ENCODE results near the gene VN1R2.
"Not testable (repeated sequence)": the region's sequence is repeated elsewhere in the genome, so short reads cannot be mapped to it uniquely, and the experiment has no call there.

Gene VN1R2, protein sequence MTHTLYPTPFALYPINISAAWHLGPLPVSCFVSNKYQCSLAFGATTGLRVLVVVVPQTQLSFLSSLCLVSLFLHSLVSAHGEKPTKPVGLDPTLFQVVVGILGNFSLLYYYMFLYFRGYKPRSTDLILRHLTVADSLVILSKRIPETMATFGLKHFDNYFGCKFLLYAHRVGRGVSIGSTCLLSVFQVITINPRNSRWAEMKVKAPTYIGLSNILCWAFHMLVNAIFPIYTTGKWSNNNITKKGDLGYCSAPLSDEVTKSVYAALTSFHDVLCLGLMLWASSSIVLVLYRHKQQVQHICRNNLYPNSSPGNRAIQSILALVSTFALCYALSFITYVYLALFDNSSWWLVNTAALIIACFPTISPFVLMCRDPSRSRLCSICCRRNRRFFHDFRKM

DNA sequence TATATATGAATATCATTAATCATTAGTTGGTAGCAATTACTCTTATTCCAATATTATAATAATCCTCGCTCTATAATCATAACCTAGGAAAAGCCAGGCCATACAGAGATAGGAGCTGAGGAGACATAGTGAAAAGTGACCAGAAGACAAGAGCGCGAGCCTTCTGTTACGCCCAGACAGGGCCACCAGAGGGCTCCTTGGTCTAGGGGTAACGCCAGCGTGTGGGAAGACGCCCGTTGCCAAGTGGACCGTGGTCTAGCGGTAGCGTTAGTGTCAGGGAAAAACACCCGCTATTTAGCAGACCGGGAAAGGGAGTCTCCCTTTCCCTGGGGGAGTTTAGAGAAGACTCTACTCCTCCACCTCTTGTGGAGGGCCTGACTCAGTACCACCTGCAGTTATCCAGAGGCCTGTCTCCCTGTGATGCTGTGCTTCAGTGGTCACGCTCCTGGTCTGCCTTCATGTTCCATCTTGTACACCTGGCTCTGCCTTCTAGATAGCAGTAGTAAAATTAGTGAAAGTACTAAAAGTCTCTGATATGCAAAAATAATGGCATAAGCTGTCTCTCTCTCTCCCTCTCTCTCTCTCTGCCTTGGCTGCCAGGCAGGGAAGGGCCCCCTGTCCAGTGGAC is at the start of gene VN1R2:
TSS of gene VN1R2 (plus strand) at position 578 of the 628 bp plus-strand sequence. CDS start 84 bp downstream, outside the sequence.
- DNase-seq = not testable (repeated sequence)

DNA sequence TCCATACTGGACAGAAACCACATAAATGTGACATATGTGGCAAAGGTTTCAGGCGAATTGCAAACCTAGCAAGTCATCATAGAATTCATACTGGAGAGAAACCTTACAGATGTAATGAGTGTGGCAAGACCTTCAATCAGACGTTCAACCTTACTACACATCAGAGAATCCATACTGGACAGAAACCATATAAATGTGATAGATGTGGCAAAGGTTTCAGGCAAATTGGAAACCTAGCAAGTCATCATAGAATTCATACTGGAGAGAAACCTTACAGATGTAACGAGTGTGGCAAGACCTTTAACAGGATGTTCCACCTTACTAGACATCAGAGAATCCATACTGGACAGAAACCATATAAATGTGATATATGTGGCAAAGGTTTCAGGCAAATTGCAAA is 46.5 kb upstream of the VN1R2 start:
- DNase-seq = not testable (repeated sequence)

DNA sequence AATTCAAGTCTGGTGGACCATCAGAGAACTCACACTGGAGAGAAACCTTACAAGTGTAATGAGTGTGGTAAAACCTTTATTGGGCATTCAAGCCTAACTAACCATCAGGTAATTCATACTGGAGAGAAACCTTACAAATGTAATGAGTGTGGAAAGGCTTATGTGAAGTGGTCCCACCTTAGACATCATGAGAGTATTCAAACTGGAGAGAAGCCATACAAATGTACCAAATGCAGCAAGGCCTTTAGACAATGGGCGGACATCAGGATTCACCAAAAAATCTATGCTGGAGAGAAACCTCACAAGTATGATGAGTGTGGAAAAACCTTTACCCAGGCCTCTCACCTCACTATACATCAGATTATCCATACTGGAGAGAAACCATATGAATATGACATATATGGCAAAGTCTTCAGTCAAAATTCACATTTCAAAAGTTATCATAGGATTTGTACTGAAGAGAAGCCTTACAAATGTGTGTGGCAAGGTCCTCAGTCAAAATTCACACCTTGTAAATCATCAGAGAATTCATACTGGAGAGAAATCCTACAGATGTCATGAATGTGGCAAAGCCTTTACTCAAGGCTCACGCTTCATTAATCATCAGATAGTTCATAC is 45.3 kb upstream of the VN1R2 start:
- DNase-seq = no peak

DNA sequence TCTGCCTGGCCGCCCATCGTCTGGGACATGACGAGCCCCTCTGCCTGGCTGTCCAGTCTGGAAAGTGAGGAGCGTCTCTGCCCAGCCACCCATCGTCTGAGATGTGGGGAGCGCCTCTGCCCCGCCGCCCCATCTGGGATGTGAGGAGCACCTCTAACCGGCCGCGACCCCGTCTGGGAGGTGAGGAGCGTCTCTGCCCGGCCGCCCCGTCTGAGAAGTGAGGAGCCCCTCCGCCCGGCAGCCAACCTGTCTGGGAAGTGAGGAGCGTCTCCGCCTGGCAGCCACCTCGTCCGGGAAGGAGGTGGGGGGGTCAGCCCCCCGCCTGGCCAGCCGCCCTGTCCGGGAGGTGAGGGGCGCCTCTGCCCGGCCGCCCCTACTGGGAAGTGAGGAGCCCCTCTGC is 35.4 kb upstream of the VN1R2 start:
- DNase-seq = not testable (repeated sequence)

DNA sequence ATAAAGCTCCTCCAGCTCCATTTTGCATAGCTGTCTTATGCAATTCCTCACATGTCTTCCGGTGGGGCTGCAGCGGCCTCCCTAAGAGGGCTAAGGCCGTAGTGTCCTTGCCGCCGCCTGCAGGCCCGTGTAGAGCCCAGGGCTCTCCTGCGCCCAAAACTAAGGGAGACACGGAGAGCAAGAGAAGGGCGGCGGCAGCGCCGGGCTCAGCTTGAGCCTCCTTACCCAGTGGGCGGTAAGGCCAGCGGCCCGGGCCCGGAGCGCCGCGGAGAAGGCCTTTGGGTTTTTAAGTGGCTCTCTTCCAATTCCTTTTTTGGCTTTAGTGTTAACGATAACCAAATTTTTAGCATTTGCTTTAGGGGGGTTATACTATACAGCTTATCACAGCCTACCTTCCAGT is 33.5 kb upstream of the VN1R2 start:
- no peak for DNase-seq

DNA sequence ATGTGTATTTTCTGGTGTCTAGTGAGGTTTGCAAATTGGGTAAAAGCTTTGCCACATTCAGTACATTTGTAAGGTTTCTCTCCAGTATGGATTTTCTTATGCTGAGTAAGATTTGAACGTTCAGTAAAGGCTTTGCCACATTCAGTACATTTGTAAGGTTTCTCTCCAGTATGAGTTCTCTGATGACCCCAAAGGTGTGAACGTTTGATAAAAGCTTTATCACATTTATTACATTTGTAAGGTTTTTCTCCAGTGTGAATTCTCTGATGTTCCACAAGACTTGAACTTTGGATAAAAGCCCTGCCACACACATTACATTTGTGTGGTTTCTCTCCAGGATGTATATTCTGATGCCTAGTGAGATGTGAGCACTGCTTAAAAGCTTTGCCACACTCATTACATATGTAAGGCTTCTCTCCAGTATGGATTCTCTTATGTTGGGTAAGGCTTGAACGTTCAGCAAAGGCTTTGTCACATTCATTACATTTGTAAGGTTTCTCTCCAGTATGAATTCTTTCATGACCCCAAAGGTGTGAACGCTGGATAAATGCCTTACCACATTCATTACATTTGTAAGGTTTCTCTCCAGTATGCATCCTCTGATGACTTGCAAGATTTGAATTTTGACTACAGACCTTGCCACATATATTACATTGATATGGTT is 20.8 kb upstream of the VN1R2 start:
- no peak for DNase-seq

DNA sequence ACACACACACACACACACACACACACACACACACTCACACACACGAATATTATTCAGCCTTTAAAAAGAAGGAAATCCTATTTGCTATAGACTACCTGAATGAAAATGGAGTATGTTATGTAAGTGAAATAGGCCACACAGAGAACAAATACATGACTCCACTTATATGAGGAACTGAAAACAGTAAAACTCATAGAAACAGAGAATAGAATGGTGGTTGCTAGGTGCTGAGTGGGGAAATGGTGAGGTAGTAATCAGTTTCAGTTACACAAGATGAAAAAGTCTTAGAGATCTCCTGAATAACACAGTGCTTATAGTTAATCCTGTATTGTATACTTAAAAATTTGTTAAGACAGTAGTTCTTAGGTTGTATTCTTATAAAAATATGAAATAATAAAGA is 11.6 kb upstream of the VN1R2 start:
- no peak for DNase-seq

DNA sequence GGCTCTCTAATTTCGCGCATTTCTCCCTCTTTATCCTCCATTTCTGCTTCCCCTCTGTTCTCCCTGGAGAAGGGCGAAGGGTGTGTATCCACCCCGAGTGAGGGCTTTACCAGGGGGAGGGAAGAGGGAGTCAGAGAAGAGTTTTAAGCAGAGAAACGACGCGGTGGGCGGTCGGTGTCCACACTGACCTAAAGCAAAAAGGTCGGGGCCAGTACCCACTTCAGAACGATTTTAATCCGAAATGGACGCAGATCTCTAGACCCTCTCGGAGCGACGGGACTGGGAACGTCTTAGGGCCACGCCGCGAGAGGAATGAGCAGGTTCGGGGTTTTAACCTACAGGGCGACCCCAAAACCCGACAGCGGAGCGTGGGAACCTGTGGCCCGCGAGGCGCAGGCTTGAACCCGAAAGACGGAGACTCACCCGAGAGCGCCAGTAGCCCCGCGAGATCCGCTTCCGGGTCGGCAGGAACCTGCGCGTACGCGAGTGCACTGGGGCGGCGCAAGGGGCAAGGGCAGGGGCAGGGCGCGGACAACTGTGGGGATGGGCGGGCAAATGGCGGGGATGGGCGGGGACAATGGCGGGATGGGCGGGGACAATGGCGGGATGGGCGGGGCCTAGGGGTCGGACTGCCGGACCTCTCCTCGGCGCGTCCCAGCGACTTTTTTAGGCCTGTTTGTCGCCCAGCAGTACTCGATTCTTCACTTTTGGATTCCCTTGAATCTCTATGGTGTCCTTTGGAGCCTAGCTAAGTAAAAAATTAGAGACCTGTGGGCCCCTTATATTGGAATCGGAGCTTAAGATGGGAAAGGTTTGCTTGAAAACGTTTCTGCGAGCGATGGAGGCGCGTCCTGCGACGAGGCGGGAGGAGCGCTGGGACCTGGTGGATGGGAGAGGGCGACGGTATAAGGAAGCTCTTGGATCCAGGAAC is 3.4 kb upstream of the VN1R2 start, which contains the start of gene ZNF677:
TSS of gene ZNF677 (minus strand) at position 463 of the 931 bp plus-strand sequence. CDS start 3,323 bp downstream, outside the sequence.
- peak; percentile 33 to 77 for DNase-seq

DNA sequence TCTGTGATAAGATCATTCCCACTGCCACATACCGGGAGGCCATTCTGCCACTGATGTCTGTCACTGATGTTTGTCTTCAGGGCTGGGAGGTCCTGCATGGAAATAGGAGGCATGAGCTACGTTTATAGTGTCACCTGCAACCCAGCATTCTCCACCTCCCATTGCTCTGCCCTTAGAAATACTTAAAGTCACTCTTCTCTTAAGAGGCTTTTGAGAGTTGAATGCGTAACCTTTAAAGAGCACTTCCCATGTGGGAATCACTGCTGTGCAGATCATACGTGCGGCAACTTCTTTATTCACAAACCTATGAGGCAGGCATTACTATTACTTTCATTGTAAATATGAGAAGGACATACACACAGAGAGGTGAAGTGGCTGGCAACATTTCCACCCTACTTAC is 9.5 kb downstream of the VN1R2 start, which contains the start of gene VN1R4:
TSS of gene VN1R4 (minus strand) at position 101 of the 400 bp plus-strand sequence. CDS start at position 43, 58 bp downstream.
- DNase-seq = not testable (repeated sequence)

DNA sequence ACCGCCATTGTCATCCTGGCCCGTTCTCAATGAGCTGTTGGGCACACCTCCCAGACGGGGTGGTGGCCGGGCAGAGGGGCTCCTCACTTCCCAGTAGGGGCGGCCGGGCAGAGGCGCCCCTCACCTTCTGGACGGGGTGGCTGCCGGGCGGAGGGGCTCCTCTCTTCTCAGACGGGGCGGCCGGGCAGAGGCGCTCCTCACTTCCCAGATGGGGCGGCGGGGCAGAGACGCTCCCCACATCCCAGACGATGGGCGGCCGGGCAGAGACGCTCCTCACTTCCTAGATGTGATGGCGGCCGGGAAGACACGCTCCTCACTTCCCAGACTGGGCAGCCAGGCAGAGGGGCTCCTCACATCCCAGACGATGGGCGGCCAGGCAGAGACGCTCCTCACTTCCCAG is 11.8 kb downstream of the VN1R2 start:
- not testable (repeated sequence) for DNase-seq

DNA sequence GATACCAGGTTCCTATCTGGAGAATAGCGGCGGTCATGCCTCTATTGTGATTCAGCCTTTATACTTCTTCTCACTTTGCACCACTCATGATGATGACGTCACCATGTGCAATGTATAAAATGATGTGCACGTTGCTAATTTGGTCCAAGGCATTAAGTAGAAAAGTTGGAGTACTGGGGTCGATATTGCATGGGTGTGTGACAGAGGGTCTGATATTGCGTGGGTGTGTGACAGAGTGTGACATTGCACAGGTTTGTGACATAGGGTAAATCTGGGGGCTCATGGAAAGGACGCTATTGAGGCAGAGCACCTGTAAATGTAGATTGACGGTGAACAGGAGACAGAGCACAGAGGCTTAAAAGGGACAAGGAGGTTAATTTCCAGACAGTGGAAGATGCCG is 14.0 kb downstream of the VN1R2 start:
- no peak for DNase-seq

DNA sequence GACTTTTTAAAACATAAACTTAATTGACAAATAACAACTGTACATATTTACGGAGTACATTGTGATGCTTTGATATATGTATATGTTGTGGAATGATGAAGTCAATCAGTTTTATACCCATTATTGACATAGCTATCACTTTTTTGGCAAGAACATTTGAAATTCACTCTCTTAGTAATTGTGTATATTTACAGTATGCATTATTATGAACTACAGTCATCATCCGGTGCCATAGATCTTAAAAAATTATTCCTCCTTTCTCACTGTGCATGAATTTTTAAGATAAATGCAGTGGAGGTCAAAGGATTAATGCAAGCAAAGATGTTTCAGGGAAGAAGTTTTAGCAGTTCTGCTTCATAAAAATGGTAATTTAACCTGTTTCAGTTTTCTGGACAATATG is 17.4 kb downstream of the VN1R2 start:
- DNase-seq = no peak

DNA sequence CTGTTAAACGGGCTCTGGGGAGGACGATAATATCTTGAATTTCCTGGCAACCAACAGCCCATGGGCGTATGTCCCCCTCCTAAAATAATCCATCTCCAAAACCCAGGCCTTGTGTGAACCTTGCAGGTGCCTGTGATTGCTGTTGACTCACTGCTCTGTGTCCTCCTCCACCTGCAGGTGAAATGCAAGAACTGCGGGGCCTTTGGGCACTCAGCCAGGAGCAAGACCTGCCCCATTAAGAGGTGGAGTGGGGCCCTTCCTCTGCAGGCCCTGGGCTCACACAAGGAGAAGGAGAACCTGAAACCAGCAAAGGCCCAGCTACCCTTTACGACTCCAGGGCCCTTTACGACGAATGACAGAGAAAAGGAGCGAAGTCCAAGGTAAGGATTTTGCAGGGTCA is 23.9 kb downstream of the VN1R2 start:
- not testable (repeated sequence) for DNase-seq

DNA sequence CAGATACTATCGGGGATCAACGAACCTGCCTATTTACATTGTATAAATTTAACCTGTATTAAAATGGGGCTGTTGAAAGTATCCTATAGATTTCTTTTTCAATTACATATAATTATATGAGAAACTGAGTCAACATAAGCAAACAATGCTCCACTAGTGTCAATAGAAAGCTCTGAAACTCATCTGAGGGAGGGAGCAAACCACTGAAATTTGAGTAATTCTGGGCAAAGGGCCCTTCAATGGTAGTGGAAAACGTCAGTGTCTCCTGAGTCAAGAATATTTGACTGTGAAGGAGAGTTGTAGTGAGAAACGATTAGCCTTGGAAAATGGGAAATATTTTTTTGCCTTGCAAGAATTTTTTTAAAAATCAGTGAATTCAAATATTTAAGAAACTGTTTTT is 27.0 kb downstream of the VN1R2 start:
- no peak for DNase-seq

DNA sequence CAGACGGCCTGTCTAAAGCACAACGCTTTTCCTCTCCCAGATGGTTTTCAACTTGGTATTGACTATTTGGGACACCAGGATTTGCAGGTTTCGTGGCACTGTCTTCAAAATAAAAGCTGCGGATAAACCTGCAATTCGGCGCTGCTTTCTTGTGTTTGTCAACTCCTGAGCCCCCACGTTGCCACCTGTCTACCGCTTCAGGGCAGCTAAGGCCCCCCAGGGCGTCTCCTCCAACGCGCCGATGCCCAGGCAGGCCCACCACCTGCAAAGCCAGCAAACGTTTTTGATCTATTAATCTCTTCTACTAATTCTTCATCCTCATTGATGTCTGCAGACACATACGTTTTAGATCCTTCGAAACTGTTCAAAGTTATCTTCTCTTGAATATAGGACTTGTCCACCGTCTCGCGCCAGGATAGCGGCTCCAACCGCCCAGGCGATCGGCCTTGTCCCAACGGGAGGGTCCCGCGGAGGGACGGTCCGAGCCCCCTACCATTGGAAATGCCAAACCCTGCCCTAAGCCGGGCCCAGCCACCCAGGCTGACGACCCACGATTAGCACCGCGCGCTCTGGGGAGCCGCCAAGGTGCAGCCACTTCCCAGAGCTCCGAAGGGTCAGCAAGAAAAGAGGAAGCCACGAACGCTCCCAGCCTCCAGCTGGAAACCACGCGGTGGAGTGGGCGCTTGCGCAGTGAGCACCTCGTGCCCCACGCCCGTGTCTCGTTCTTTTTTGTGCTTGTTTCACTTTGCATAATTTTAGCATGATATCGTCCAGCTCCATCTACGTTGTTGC is 32.9 kb downstream of the VN1R2 start:
- no peak for DNase-seq

DNA sequence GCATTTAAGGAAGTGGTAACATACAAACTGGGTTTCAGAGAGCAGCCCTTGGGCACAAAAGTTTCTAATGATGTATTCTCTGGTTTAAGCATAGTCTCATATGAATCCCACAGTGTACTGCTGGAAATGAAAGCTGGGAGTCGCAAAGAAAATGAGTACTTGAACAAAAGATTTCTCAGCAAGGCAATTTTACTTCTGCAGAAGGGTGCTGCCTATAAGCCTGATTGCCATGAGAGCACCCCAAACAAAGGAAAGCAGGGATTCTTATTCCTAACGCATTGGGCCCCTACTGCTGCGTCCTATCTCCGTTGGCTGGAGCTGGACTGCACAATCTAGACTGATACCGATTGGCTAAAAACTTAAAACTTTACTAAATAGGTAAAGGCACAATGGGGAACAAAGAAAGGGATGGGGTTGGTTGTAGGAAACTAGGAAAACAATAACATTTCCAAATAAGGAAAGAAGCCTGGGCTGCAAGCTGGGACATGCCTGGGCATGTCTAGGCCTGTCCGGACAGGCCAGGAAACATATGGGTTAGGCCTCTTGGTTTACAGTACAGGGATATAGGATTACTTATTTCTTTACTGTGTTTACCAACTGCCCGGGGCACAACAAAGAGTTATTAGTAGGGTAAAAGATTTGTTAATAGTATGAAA is 36.8 kb downstream of the VN1R2 start:
- DNase-seq = no peak

DNA sequence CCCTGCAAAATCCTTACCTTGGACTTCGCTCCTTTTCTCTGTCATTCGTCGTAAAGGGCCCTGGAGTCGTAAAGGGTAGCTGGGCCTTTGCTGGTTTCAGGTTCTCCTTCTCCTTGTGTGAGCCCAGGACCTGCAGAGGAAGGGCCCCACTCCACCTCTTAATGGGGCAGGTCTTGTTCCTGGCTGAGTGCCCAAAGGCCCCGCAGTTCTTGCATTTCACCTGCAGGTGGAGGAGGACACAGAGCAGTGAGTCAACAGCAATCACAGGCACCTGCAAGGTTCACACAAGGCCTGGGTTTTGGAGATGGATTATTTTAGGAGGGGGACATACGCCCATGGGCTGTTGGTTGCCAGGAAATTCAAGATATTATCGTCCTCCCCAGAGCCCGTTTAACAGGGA is 43.2 kb downstream of the VN1R2 start:
- not testable (repeated sequence) for DNase-seq

DNA sequence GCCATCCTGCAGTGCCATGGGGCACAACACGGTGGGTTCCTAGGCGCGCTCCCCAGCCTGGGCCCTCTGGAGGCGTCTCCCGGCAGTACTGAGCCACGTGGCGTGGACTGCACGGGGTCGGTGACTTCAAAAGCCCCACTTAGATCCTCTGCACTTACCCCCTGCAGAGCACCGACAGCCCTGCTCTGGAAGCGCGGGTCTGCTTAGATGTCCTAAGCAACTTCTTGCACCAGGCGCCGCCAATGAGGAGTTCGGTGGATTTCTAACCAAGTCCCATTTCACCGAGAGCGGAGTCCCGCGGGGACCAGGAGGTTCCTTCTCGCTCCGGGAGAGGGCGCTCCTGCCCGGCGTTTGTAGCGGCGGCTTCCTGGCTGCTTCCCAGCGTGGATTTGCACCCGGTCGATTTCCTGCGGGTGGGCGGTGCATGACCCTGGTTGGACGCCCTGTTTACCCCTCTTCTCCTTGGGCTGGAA is 50.3 kb downstream of the VN1R2 start:
- no peak for DNase-seq
